Ectodermal cell (in vitro differentiated cells): ENCODE measurements around the gene CD6.

Experiments used
- H3K27ac ChIP-seq: 2 replicates; pipeline ENCODE4 v1.7.0; 2013; ENCODE audit warnings: mild to moderate bottlenecking, low read depth, low read length; ENCODE audit not compliant: insufficient read depth, poor library complexity, severe bottlenecking
- H3K27me3 ChIP-seq: 2 replicates; pipeline ENCODE4 v1.7.0; 2013; ENCODE audit warnings: mild to moderate bottlenecking, low read length; ENCODE audit not compliant: insufficient read depth, control insufficient read depth, poor library complexity, severe bottlenecking
- H3K36me3 ChIP-seq: one replicate; pipeline ENCODE4 v1.7.0; 2013; ENCODE audit warnings: low read length; ENCODE audit not compliant: control insufficient read depth, insufficient read depth
- H3K4me1 ChIP-seq: one replicate; pipeline ENCODE4 v1.7.0; 2013; ENCODE audit warnings: low read length; ENCODE audit not compliant: control insufficient read depth, insufficient read depth
- H3K4me3 ChIP-seq: 2 replicates; pipeline ENCODE4 v1.7.0; 2013; ENCODE audit warnings: low read depth, low read length, control low read depth; ENCODE audit not compliant: insufficient read depth
- H3K9me3 ChIP-seq: 2 replicates; pipeline ENCODE4 v1.7.0; 2013; ENCODE audit warnings: mild to moderate bottlenecking, low read length, moderate library complexity; ENCODE audit not compliant: control insufficient read depth
- WGBS, 2 experiments: methylation state at CpG; one replicate each; pipeline ENCODE4 v1.1.7; 2013; ENCODE audit warnings: missing lambda C conversion rate in 2 of 2; 5-methylcytosine and 5-hydroxymethylcytosine counted together

CD6 gene

GRCh38 chr11:61049859-61050258, 78.4 kb downstream of the CD6 start:
- Histone ChIP-seq H3K27ac (no peak overlapping the region), H3K4me3 (no peak overlapping the region), H3K27me3 (no peaks in the 10 kb centered on the region), H3K36me3 (no peaks in the 10 kb centered on the region), H3K4me1 (no peaks in the 10 kb centered on the region), H3K9me3 (no peaks in the 10 kb centered on the region)
- 67 to 73% methylated on average over 2 of the region's 2 CpGs for WGBS, 2 experiments

GRCh38 chr11:61052182-61052972, 80.9 kb downstream of the CD6 start:
- H3K27ac ChIP-seq = no peak overlapping the region
- no peaks in the 10 kb centered on the region for H3K9me3 ChIP-seq
- WGBS, 2 experiments = 90 to 91% methylated on average over 13 of the region's 13 CpGs
- no peak overlapping the region for H3K4me3 ChIP-seq
- H3K4me1 ChIP-seq = peaks cover 8% of the 10 kb centered on the region
- no peaks in the 10 kb centered on the region for H3K27me3 ChIP-seq
- H3K36me3 ChIP-seq = no peaks in the 10 kb centered on the region

GRCh38 chr11:61053191-61053590, 81.7 kb downstream of the CD6 start:
- Histone ChIP-seq H3K27me3 (no peaks in the 10 kb centered on the region), H3K36me3 (no peaks in the 10 kb centered on the region)
- 90 to 91% methylated on average over 6 of the region's 6 CpGs for WGBS, 2 experiments

GRCh38 chr11:61054513-61054912, 83.0 kb downstream of the CD6 start:
- no peaks in the 10 kb centered on the region for H3K27me3 ChIP-seq
- WGBS, 2 experiments = 95% methylated on average over 3 of the region's 3 CpGs
- no peaks in the 10 kb centered on the region for H3K36me3 ChIP-seq

More at GRCh38 chr11:61053191-61053590, 81.7 kb downstream of the CD6 start:
- Histone ChIP-seq H3K4me3 (no peak overlapping the region), H3K27ac (no peak overlapping the region), H3K4me1 (peaks cover 8% of the 10 kb centered on the region), H3K9me3 (no peaks in the 10 kb centered on the region)

GRCh38 chr11:61054927-61055562, 83.6 kb downstream of the CD6 start:
- H3K27ac ChIP-seq = no peak overlapping the region
- H3K27me3 ChIP-seq = no peaks in the 10 kb centered on the region
- H3K9me3 ChIP-seq = no peaks in the 10 kb centered on the region
- no peak overlapping the region for H3K4me3 ChIP-seq
- 93 to 95% methylated on average over 16 of the region's 16 CpGs for WGBS, 2 experiments
- peaks cover 8% of the 10 kb centered on the region for H3K4me1 ChIP-seq
- no peaks in the 10 kb centered on the region for H3K36me3 ChIP-seq

More at GRCh38 chr11:61054513-61054912, 83.0 kb downstream of the CD6 start:
- H3K27ac ChIP-seq = no peak overlapping the region
- H3K4me1 ChIP-seq = peaks cover 8% of the 10 kb centered on the region
- H3K4me3 ChIP-seq = no peak overlapping the region
- no peaks in the 10 kb centered on the region for H3K9me3 ChIP-seq

- peaks cover 8% of the 10 kb centered on the region for H3K4me1 ChIP-seq
- WGBS, 2 experiments = 91 to 96% methylated on average over 8 of the region's 8 CpGs
- H3K36me3 ChIP-seq = no peaks in the 10 kb centered on the region
- H3K27ac ChIP-seq = no peak overlapping the region
- H3K27me3 ChIP-seq = no peaks in the 10 kb centered on the region
- H3K4me3 ChIP-seq = no peak overlapping the region
- H3K9me3 ChIP-seq = no peaks in the 10 kb centered on the region
These were observed 84.3 kb downstream of the CD6 start for GRCh38 chr11:61055776-61056175.

DNA sequence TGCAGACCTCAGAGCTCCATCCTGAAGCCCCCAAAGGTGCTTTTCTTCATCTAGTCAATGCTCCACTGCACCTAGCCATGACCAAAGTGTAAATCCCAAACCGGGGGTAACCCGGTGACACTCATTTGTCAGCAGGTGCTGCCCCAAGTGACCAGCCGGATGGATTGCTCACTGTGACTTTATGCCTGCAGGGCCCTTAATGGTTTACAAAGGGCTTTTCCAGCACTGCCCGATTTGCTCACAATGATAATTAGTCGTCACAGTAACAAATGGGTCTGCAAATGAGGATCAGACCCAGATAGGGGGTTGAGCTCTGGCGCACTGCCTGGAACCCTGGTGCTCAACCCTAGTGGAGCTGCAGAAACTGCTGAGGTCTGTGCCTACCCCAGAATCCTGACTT, 85.1 kb downstream of the CD6 start:
- 68 to 70% methylated on average over 6 of the region's 6 CpGs for WGBS, 2 experiments
- Histone ChIP-seq H3K27me3 (no peaks in the 10 kb centered on the region), H3K4me3 (no peak overlapping the region), H3K4me1 (peaks cover 8% of the 10 kb centered on the region), H3K36me3 (no peaks in the 10 kb centered on the region), H3K9me3 (no peaks in the 10 kb centered on the region), H3K27ac (no peak overlapping the region)

DNA sequence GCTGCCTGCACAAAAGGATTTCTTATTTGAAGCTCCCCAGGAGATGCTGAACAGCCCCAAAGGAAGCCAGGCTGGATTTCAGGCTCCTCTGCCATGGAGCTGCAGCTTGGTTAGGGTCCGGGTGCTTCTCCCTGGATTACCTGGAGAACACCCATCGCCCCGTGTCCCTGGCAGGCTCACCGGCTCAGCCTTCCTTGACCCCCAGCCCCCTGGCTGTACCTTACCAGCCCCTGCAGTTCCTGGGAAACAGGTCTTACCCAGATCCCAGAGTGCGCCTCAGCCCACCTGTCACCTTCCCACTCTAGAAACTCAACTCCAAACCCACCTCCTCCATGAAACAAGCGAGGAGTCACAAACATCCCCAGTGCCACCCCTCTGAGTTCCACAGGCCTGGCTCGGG, 85.5 kb downstream of the CD6 start:
- no peaks in the 10 kb centered on the region for H3K36me3 ChIP-seq
- H3K4me1 ChIP-seq = peaks cover 8% of the 10 kb centered on the region
- H3K27me3 ChIP-seq = no peaks in the 10 kb centered on the region
- 84 to 85% methylated on average over 7 of the region's 7 CpGs for WGBS, 2 experiments
- H3K4me3 ChIP-seq = no peak overlapping the region
- no peak overlapping the region for H3K27ac ChIP-seq
- H3K9me3 ChIP-seq = no peaks in the 10 kb centered on the region

- Histone ChIP-seq H3K27ac (no peak overlapping the region), H3K36me3 (no peaks in the 10 kb centered on the region), H3K27me3 (no peaks in the 10 kb centered on the region), H3K4me1 (peaks cover 8% of the 10 kb centered on the region), H3K4me3 (no peak overlapping the region), H3K9me3 (no peaks in the 10 kb centered on the region)
- WGBS, 2 experiments = 89 to 92% methylated on average over 12 of the region's 12 CpGs
These were observed 86.1 kb downstream of the CD6 start for GRCh38 chr11:61057615-61058014.

DNA sequence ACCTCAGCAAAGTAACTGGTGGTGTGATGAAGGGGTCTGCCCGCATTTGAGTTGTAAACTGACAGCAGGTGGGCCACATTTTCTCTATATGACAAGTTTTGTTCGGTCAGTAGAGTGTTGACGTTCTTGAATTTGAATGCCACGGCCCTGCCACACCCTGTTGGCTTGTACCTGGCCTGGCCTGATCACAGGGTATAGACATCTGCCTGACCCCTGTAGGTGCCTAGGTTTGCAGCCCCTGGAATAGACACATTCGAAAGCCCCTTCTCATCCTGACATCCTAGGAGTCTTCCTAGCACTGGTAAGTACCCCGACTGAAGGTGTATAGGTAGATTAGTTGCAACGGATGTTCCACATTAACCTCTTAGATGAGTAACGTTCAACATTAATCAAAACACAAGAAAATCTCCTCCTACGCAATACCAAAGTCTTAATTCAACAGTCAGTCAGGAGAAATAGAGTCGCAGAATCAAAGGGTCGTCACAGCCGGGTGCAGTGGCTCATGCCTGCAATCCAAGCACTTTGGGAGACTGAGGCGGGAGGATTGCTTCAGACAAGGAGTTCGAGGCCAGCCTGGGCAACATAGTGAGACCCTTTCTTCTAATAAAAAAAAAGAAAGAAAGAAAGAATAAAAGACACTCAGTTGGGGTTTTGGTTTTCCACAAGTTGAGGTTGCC, 87.2 kb downstream of the CD6 start:
- Histone ChIP-seq H3K4me1 (peaks cover 8% of the 10 kb centered on the region), H3K27me3 (no peaks in the 10 kb centered on the region), H3K4me3 (no peak overlapping the region), H3K27ac (no peak overlapping the region), H3K36me3 (no peaks in the 10 kb centered on the region), H3K9me3 (no peaks in the 10 kb centered on the region)
- WGBS, 2 experiments = 93% methylated on average over 12 to 14 of the region's 14 CpGs
